HG02973 (cell line): ENCODE results near the gene BAHCC1.
"Not testable (repeated sequence)": the region's sequence is repeated elsewhere in the genome, so short reads cannot be mapped to it uniquely, and the experiment has no call there.

Source experiments
- ATAC-seq: cut with Tn5 transposase; IDR thresholded peaks from one replicate; pipeline ENCODE4 v1.9.1; 2021; ENCODE audit warnings: moderate library complexity; ENCODE audit not compliant: unreplicated experiment

BAHCC1 gene

GRCh38 chr17:81394921-81395599, at the start of gene BAHCC1:
Gene BAHCC1, plus strand, starts transcription at chr17:81395457. Its CDS starts 4,283 bp downstream, at chr17:81399740.
- no peak for ATAC-seq

- peak; percentile 65 for ATAC-seq
Measured at GRCh38 chr17:81346090-81346907, 49.0 kb upstream of the BAHCC1 start.

GRCh38 chr17:81346908-81347349, 48.3 kb upstream of the BAHCC1 start:
- no peak for ATAC-seq

- no peak for ATAC-seq
Measured at GRCh38 chr17:81347437-81347836, 47.8 kb upstream of the BAHCC1 start.

- no peak for ATAC-seq
Measured at GRCh38 chr17:81348097-81349055, 46.9 kb upstream of the BAHCC1 start.

GRCh38 chr17:81349397-81350319, 45.6 kb upstream of the BAHCC1 start:
- ATAC-seq: no peak

GRCh38 chr17:81350320-81350890, 44.9 kb upstream of the BAHCC1 start:
- ATAC-seq: no peak

GRCh38 chr17:81351329-81352052, 43.8 kb upstream of the BAHCC1 start:
- ATAC-seq: not testable (repeated sequence)

- ATAC-seq: not testable (repeated sequence)
Measured at GRCh38 chr17:81352056-81352455, 43.2 kb upstream of the BAHCC1 start.

- no peak for ATAC-seq
Measured at GRCh38 chr17:81354252-81354953, 40.9 kb upstream of the BAHCC1 start.

GRCh38 chr17:81354954-81355347, 40.3 kb upstream of the BAHCC1 start:
- no peak for ATAC-seq

- ATAC-seq: no peak
Measured at GRCh38 chr17:81359218-81359617, 36.0 kb upstream of the BAHCC1 start.

GRCh38 chr17:81362001-81362400, 33.3 kb upstream of the BAHCC1 start:
- ATAC-seq: not testable (repeated sequence)

GRCh38 chr17:81364278-81365147, 30.7 kb upstream of the BAHCC1 start:
- no peak for ATAC-seq

- no peak for ATAC-seq
Measured at GRCh38 chr17:81365148-81365600, 30.1 kb upstream of the BAHCC1 start.

GRCh38 chr17:81365601-81366585, 29.4 kb upstream of the BAHCC1 start:
- ATAC-seq: no peak
